Panc1 (cell line): ENCODE data around the gene DEPDC1.

Experiments used
- POLR2AphosphoS5 ChIP-seq: IDR thresholded peaks from 2 replicates; pipeline ENCODE4 v1.6.1; 2012; ENCODE audit warnings: mild to moderate bottlenecking, low read depth, low read length, moderate library complexity
- REST ChIP-seq, 2 experiments: IDR thresholded peaks; 2 replicates each; pipeline ENCODE4 v1.6.1; 2011 to 2012; ENCODE audit warnings: low read depth in 2 of 2, control low read depth in 1 of 2, low read length in 1 of 2, mild to moderate bottlenecking in 1 of 2, moderate library complexity in 1 of 2; ENCODE audit not compliant: insufficient read depth in 1 of 2
- SIN3A ChIP-seq: IDR thresholded peaks from 2 replicates; pipeline ENCODE4 v1.6.1; 2012; ENCODE audit warnings: low read depth, mild to moderate bottlenecking, low read length, moderate library complexity, borderline replicate concordance; ENCODE audit not compliant: insufficient read depth
- TCF7L2 ChIP-seq: IDR thresholded peaks from 2 replicates; pipeline ENCODE4 v1.6.1; 2011; ENCODE audit warnings: mild to moderate bottlenecking, low read depth, low read length, inconsistent platforms
- TF ChIP-seq, protein P1 (sequence below): fragments of 450-650 bp; IDR thresholded peaks from 2 replicates; pipeline ENCODE4 v1.5.1; 2017; ENCODE audit warnings: mild to moderate bottlenecking

GRCh38 chr1:68473060-68473459, 23.8 kb downstream of the DEPDC1 start:
- TF ChIP-seq, protein P1, sequence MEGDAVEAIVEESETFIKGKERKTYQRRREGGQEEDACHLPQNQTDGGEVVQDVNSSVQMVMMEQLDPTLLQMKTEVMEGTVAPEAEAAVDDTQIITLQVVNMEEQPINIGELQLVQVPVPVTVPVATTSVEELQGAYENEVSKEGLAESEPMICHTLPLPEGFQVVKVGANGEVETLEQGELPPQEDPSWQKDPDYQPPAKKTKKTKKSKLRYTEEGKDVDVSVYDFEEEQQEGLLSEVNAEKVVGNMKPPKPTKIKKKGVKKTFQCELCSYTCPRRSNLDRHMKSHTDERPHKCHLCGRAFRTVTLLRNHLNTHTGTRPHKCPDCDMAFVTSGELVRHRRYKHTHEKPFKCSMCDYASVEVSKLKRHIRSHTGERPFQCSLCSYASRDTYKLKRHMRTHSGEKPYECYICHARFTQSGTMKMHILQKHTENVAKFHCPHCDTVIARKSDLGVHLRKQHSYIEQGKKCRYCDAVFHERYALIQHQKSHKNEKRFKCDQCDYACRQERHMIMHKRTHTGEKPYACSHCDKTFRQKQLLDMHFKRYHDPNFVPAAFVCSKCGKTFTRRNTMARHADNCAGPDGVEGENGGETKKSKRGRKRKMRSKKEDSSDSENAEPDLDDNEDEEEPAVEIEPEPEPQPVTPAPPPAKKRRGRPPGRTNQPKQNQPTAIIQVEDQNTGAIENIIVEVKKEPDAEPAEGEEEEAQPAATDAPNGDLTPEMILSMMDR = no peak
- TF ChIP-seq REST (IDR thresholded peaks at IDR 0.05; ENCODE audit: insufficient read depth in 1 of 2, low read depth in 2 of 2, low read length in 1 of 2) = no peak
- no peak for TF ChIP-seq POLR2AphosphoS5
- no peak for TF ChIP-seq SIN3A
- no peak for TF ChIP-seq TCF7L2
